ENCODE data around the gene IFT27. TPM values are rescaled to one million over a fixed set of nuclear protein-coding genes. Genes with fewer than 3 reads are reported as not detected.

Gene IFT27
- total RNA-seq, 4 donors from 2014 or later, result 4.4 to 15.8 (median 10.8) TPM

- no peak for ATAC-seq (ENCODE audit: low FRiP score)
- no peak for DNase-seq (ENCODE audit: low spot score)
- no peak for TF ChIP-seq CTCF (IDR thresholded peaks at IDR 0.05)
These were observed 21.5 kb upstream of the IFT27 start for GRCh38 chr22:36797374-36797773.

- ATAC-seq (ENCODE audit: low FRiP score), result no peak
- TF ChIP-seq CTCF (IDR thresholded peaks at IDR 0.05), result no peak
- no peak for DNase-seq (ENCODE audit: low spot score)
These were observed 20.7 kb upstream of the IFT27 start for GRCh38 chr22:36796552-36797175.

GRCh38 chr22:36795633-36796032, 19.7 kb upstream of the IFT27 start:
- no peak for TF ChIP-seq CTCF (IDR thresholded peaks at IDR 0.05)
- DNase-seq (ENCODE audit: low spot score) (no peak), ATAC-seq (ENCODE audit: low FRiP score) (no peak)

DNA sequence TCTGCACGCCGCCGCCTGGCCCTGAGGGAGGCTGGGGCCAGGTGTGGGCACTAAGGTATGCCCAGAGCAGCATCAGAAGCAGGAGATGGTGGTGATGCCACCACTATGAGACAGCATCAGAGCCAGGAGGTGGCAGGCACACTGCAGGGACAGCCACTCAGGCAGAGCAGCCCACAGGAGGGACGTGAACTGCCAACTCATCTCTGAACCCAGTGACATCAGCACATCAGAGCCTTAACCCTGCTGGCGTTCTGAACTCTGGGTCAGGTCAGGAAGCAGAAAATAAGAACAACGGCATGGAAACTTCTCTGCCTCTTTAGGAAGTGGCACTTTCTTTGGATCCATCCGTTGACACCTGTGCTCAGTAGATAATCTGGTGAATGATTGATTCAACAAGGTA, 14.7 kb upstream of the IFT27 start:
- ATAC-seq (ENCODE audit: low FRiP score), result no peak
- TF ChIP-seq CTCF (IDR thresholded peaks at IDR 0.05), result no peak
- no peak for DNase-seq (ENCODE audit: low spot score)

GRCh38 chr22:36787204-36787988, 11.5 kb upstream of the IFT27 start:
- DNase-seq (ENCODE audit: low spot score), result no peak
- TF ChIP-seq CTCF (IDR thresholded peaks at IDR 0.05), result no peak

DNA sequence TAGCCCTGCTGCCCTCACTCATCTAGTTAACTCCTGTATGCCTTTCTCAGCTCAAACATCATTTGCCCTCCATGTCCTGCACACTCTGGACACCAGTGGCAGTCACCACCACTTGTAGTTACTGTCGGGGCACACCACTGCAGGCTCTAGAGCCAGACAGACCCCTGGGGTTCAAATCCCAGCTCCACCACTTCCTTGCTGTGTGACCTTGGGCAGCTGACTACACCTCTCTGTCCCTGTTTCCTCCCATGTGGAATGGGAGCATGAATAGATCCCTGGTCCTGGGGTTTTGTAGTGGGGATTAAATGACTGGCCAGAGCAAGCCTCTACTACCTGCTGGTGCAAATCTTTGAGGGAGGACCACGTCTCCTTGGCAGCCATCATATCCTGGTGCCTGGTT, 7.8 kb upstream of the IFT27 start:
- TF ChIP-seq CTCF (IDR thresholded peaks at IDR 0.05), result no peak
- ATAC-seq (ENCODE audit: low FRiP score), result no peak

More at GRCh38 chr22:36787204-36787988, 11.5 kb upstream of the IFT27 start:
- ATAC-seq (ENCODE audit: low FRiP score), result no peak

More for the DNA sequence above, 7.8 kb upstream of the IFT27 start:
- no peak for DNase-seq (ENCODE audit: low spot score)

Data from omental fat pad (tissue), 4 donors.